Neural cell (in vitro differentiated cells): ENCODE results near the gene YTHDF2. TPM values are rescaled to one million over a fixed set of nuclear protein-coding genes. Genes with fewer than 3 reads are reported as not detected.
"Not testable (repeated sequence)": the region's sequence is repeated elsewhere in the genome, so short reads cannot be mapped to it uniquely, and the experiment has no call there.

Experiments used
- H2AFZ ChIP-seq: fragments of 200-600, 300-800 bp; sonication (generic), shearing (Covaris generic); 2 replicates; pipeline ENCODE4 v1.6.0; 2014; ENCODE audit warnings: low read depth, mild to moderate bottlenecking, antibody characterized with exemption, low read length, moderate library complexity
- H3F3A ChIP-seq: fragments of 200-600 bp; shearing (Covaris generic); 2 replicates; pipeline ENCODE4 v1.6.1; 2016; ENCODE audit warnings: mild to moderate bottlenecking, moderate library complexity, mixed read lengths, antibody characterized with exemption, low read length; ENCODE audit not compliant: insufficient read depth, poor library complexity, severe bottlenecking
- H3K27ac ChIP-seq: fragments of 200-600, 300-800 bp; sonication (generic), shearing (Covaris generic); 2 replicates; pipeline ENCODE4 v1.5.1; 2014; ENCODE audit warnings: mild to moderate bottlenecking, low read length, moderate library complexity
- H3K27me3 ChIP-seq: fragments of 300-800, 200-600 bp; sonication (generic), shearing (Covaris generic); 2 replicates; pipeline ENCODE4 v1.6.0; 2014; ENCODE audit warnings: mild to moderate bottlenecking, low read depth, low read length, moderate library complexity; ENCODE audit not compliant: insufficient read depth
- H3K36me3 ChIP-seq: fragments of 300-800, 200-600 bp; sonication (generic), shearing (Covaris generic); 2 replicates; pipeline ENCODE4 v1.5.1; 2014; ENCODE audit warnings: mild to moderate bottlenecking, antibody characterized with exemption, low read length, moderate library complexity; ENCODE audit not compliant: insufficient read depth
- H3K4me2 ChIP-seq: fragments of 300-800, 200-600 bp; sonication (generic), shearing (Covaris generic); 2 replicates; pipeline ENCODE4 v1.6.0; 2014; ENCODE audit warnings: mild to moderate bottlenecking, low read length
- H3K4me3 ChIP-seq: fragments of 300-800, 200-600 bp; sonication (generic), shearing (Covaris generic); 2 replicates; pipeline ENCODE4 v1.5.1; 2014; ENCODE audit warnings: mild to moderate bottlenecking, low read length, moderate library complexity
- H3K79me2 ChIP-seq: fragments of 200-600 bp; shearing (Covaris generic); replicated peaks from 2 replicates; pipeline ENCODE4 v1.6.0; 2014; ENCODE audit warnings: mild to moderate bottlenecking, low read length, moderate library complexity; ENCODE audit not compliant: insufficient read depth
- H3K9ac ChIP-seq: fragments of 300-800, 200-600 bp; sonication (generic), shearing (Covaris generic); 2 replicates; pipeline ENCODE4 v1.6.1; 2016; ENCODE audit warnings: mild to moderate bottlenecking, low read length, mixed read lengths
- H3K9me2 ChIP-seq: fragments of 200-600 bp; shearing (Covaris generic); 2 replicates; pipeline ENCODE4 v1.6.1; 2016; ENCODE audit warnings: mild to moderate bottlenecking, low read length, mixed read lengths; ENCODE audit not compliant: insufficient read depth
- H3K9me3 ChIP-seq: fragments of 200-600, 300-800 bp; sonication (generic), shearing (Covaris generic); 2 replicates; pipeline ENCODE4 v1.6.1; 2016; ENCODE audit warnings: mild to moderate bottlenecking, mixed run types, low read length, moderate library complexity, mixed read lengths
- H4K20me1 ChIP-seq: fragments of 200-600 bp; shearing (Covaris generic); 2 replicates; pipeline ENCODE4 v1.6.1; 2016; ENCODE audit warnings: mild to moderate bottlenecking, mixed run types; ENCODE audit not compliant: insufficient read depth
- CTCF ChIP-seq: fragments of 450-650 bp; IDR thresholded peaks from 2 replicates; pipeline ENCODE4 v1.5.1; 2014; ENCODE audit warnings: antibody characterized with exemption, mild to moderate bottlenecking, moderate library complexity; ENCODE audit not compliant: poor library complexity, severe bottlenecking
- EP300 ChIP-seq: fragments of 450-650 bp; conservative IDR thresholded peaks from 2 replicates; pipeline ENCODE4 v1.6.1; 2014; ENCODE audit warnings: antibody characterized with exemption, mild to moderate bottlenecking, moderate library complexity; ENCODE audit not compliant: poor library complexity, severe bottlenecking
- EZH2 ChIP-seq: fragments of 200-600, 300-800 bp; shearing (Covaris generic), sonication (generic); IDR thresholded peaks from 2 replicates; pipeline ENCODE4 v1.6.1; 2014; ENCODE audit warnings: antibody characterized with exemption, low read length, borderline replicate concordance, mild to moderate bottlenecking; ENCODE audit not compliant: insufficient read depth, poor library complexity, severe bottlenecking
- MXI1 ChIP-seq: fragments of 450-650 bp; conservative IDR thresholded peaks from 2 replicates; pipeline ENCODE4 v1.6.1; 2014; ENCODE audit warnings: antibody characterized with exemption, mild to moderate bottlenecking; ENCODE audit not compliant: poor library complexity, severe bottlenecking
- POLR2AphosphoS5 ChIP-seq: IDR thresholded peaks from 2 replicates; pipeline ENCODE4 v1.6.1; 2012
- RAD21 ChIP-seq: fragments of 450-650 bp; conservative IDR thresholded peaks from 2 replicates; pipeline ENCODE4 v1.6.1; 2014; ENCODE audit warnings: antibody characterized with exemption, mild to moderate bottlenecking, moderate library complexity
- REST ChIP-seq: IDR thresholded peaks from 2 replicates; pipeline ENCODE4 v1.6.1; 2012; ENCODE audit warnings: borderline replicate concordance
- SMC3 ChIP-seq: fragments of 450-650 bp; conservative IDR thresholded peaks from 2 replicates; pipeline ENCODE4 v1.6.1; 2014; ENCODE audit warnings: antibody characterized with exemption, mild to moderate bottlenecking, moderate library complexity; ENCODE audit not compliant: poor library complexity
- TAF1 ChIP-seq: IDR thresholded peaks from 2 replicates; pipeline ENCODE4 v1.6.1; 2012; ENCODE audit warnings: low read depth
- polyA plus RNA-seq: library from polyadenylated mRNA; depleted of rRNA; stranded (reverse); fragments of >200 nt; gene quantifications from 2 replicates; pipeline ENCODE4 v1.2.3, GENCODE V29; 2014

YTHDF2 gene
- polyA plus RNA-seq, 1 donor from 2014 or later: 90.2 TPM

- H3K9ac ChIP-seq: no peak overlapping the region
- H3K27ac ChIP-seq: no peak overlapping the region
- H3K9me2 ChIP-seq: no peaks in the 10 kb centered on the region
- H3K4me3 ChIP-seq: no peak overlapping the region
- no peaks in the 10 kb centered on the region for H3F3A ChIP-seq
- no peak overlapping the region for H3K4me2 ChIP-seq
- no peaks in the 10 kb centered on the region for H3K79me2 ChIP-seq
- no peaks in the 10 kb centered on the region for H3K27me3 ChIP-seq
- no peaks in the 10 kb centered on the region for H3K36me3 ChIP-seq
- TF ChIP-seq MXI1 (no peak), EP300 (no peak), CTCF (no peak), SMC3 (no peak), TAF1 (no peak), REST (no peak), POLR2AphosphoS5 (no peak), EZH2 (no peak), RAD21 (no peak)
- H4K20me1 ChIP-seq: no peaks in the 10 kb centered on the region
- no peak overlapping the region for H2AFZ ChIP-seq
- H3K9me3 ChIP-seq: no peaks in the 10 kb centered on the region
These were observed 53.1 kb downstream of the YTHDF2 start for GRCh38 chr1:28789816-28790215.

- Histone ChIP-seq H3K9me2 (no peaks in the 10 kb centered on the region), H3K36me3 (no peaks in the 10 kb centered on the region), H3K27ac (no peak overlapping the region), H3K27me3 (no peaks in the 10 kb centered on the region), H3K4me2 (no peak overlapping the region), H3K79me2 (no peaks in the 10 kb centered on the region), H3K9me3 (no peaks in the 10 kb centered on the region), H3K9ac (no peak overlapping the region), H2AFZ (no peak overlapping the region), H3F3A (no peaks in the 10 kb centered on the region), H4K20me1 (no peaks in the 10 kb centered on the region), H3K4me3 (no peak overlapping the region)
- TF ChIP-seq CTCF: no peak
- no peak for TF ChIP-seq POLR2AphosphoS5
- no peak for TF ChIP-seq TAF1
- TF ChIP-seq EP300: no peak
- TF ChIP-seq REST: no peak
These were observed 53.8 kb downstream of the YTHDF2 start for GRCh38 chr1:28790377-28791035.

- not testable (repeated sequence) for H4K20me1 ChIP-seq, H3K9me3 ChIP-seq, H3K9ac ChIP-seq, H3K4me3 ChIP-seq, H3K9me2 ChIP-seq, H3K36me3 ChIP-seq, H3K27ac ChIP-seq, H3K4me2 ChIP-seq, H3K27me3 ChIP-seq, H2AFZ ChIP-seq, H3K79me2 ChIP-seq, H3F3A ChIP-seq
These were observed 55.2 kb downstream of the YTHDF2 start for GRCh38 chr1:28791929-28792328.
